WERI-Rb-1 (cell line): ENCODE results near the gene SALL2.
A peak's percentile ranks its signal among the peaks of the same experiment; 100 is the strongest.

Experiments
- DNase-seq: peaks from one replicate; pipeline ENCODE4 v3.0.0-alpha.2; 2020
- H3K27ac ChIP-seq: fragments of 250-450 bp; sonication (Bioruptor Pico); 2 replicates; pipeline ENCODE4 v1.5.1; 2020; ENCODE audit warnings: mild to moderate bottlenecking, moderate library complexity
- H3K27me3 ChIP-seq: fragments of 250-450 bp; sonication (Bioruptor Pico); 2 replicates; pipeline ENCODE4 v1.5.1; 2021; ENCODE audit warnings: mild to moderate bottlenecking, low read depth, moderate library complexity; ENCODE audit not compliant: insufficient read depth, severe bottlenecking
- H3K36me3 ChIP-seq: fragments of 250-450 bp; sonication (Bioruptor Pico); 2 replicates; pipeline ENCODE4 v1.5.1; 2020; ENCODE audit warnings: mild to moderate bottlenecking, moderate library complexity
- H3K4me3 ChIP-seq: 2 replicates; pipeline ENCODE4 v1.5.1; 2011; ENCODE audit warnings: low read depth, mild to moderate bottlenecking, control low read depth, low read length
- H3K9me3 ChIP-seq: fragments of 250-450 bp; sonication (Bioruptor Pico); 2 replicates; pipeline ENCODE4 v1.5.1; 2021; ENCODE audit warnings: mild to moderate bottlenecking, moderate library complexity; ENCODE audit not compliant: severe bottlenecking
- CTCF ChIP-seq: IDR thresholded peaks from 2 replicates; pipeline ENCODE4 v1.5.1; 2011; ENCODE audit warnings: low read depth, mild to moderate bottlenecking, control low read depth, inconsistent platforms, low read length

The SALL2 gene

GRCh38 chr14:21496453-21496852 is 29.7 kb downstream of the SALL2 start:
- Histone ChIP-seq H3K4me3 (no peak overlapping the region), H3K9me3 (no peaks in the 10 kb centered on the region), H3K27me3 (no peaks in the 10 kb centered on the region), H3K27ac (no peak overlapping the region), H3K36me3 (peaks cover 82% of the 10 kb centered on the region)
- TF ChIP-seq CTCF: no peak
- no peak for DNase-seq

GRCh38 chr14:21494902-21495762 is 31.0 kb downstream of the SALL2 start:
- TF ChIP-seq CTCF: no peak
- H3K9me3 ChIP-seq: no peaks in the 10 kb centered on the region
- DNase-seq: no peak
- no peak overlapping the region for H3K27ac ChIP-seq
- peaks cover 83% of the 10 kb centered on the region for H3K36me3 ChIP-seq
- no peak overlapping the region for H3K4me3 ChIP-seq
- H3K27me3 ChIP-seq: no peaks in the 10 kb centered on the region

GRCh38 chr14:21486640-21487087 is 39.5 kb downstream of the SALL2 start:
- Histone ChIP-seq H3K4me3 (no peak overlapping the region), H3K9me3 (no peaks in the 10 kb centered on the region), H3K27me3 (no peaks in the 10 kb centered on the region), H3K27ac (no peak overlapping the region), H3K36me3 (peaks cover 49% of the 10 kb centered on the region)
- no peak for DNase-seq
- TF ChIP-seq CTCF: no peak

GRCh38 chr14:21476925-21477681 is 49.0 kb downstream of the SALL2 start, which contains the start of the genes RAB2B and TOX4:
Gene RAB2B (minus strand): TSS chr14:21476959. CDS start chr14:21476872, 87 bp downstream.
Gene TOX4 (plus strand): TSS chr14:21477195. CDS start chr14:21477279, 84 bp downstream.
- peak; percentile 97 for DNase-seq
- no peaks in the 10 kb centered on the region for H3K9me3 ChIP-seq
- H3K27ac ChIP-seq: peak within 1 kb of the TSS; percentile 71
- peak; percentile 94 for TF ChIP-seq CTCF
- peak within 1 kb of the TSS; percentile 99 for H3K4me3 ChIP-seq
- H3K36me3 ChIP-seq: peaks cover 17% of the 10 kb centered on the region
- H3K27me3 ChIP-seq: no peaks in the 10 kb centered on the region

GRCh38 chr14:21476523-21476924 is 49.6 kb downstream of the SALL2 start:
- TF ChIP-seq CTCF: no peak
- Histone ChIP-seq H3K27me3 (no peaks in the 10 kb centered on the region), H3K27ac (peak overlapping the region; percentile 71), H3K4me3 (peak overlapping the region; percentile 99), H3K36me3 (peaks cover 17% of the 10 kb centered on the region), H3K9me3 (no peaks in the 10 kb centered on the region)
- DNase-seq: no peak
